HL-60 (cell line): ENCODE data around the gene ARL8A.

Experiments used
- CTCF ChIP-seq: IDR thresholded peaks from one replicate; pipeline ENCODE4 v1.5.1; 2011; ENCODE audit warnings: low read length, control low read depth, inconsistent platforms; ENCODE audit not compliant: insufficient read depth
- POLR2AphosphoS5 ChIP-seq: IDR thresholded peaks from 2 replicates; pipeline ENCODE4 v1.6.1; 2012; ENCODE audit warnings: low read depth
- SPI1 ChIP-seq: IDR thresholded peaks from 2 replicates; pipeline ENCODE4 v1.6.1; 2012; ENCODE audit warnings: low read depth, mild to moderate bottlenecking, borderline replicate concordance
- TF ChIP-seq, protein P1 (sequence below): IDR thresholded peaks from 2 replicates; pipeline ENCODE4 v1.6.1; 2012; ENCODE audit warnings: low read depth; ENCODE audit not compliant: insufficient replicate concordance

DNA sequence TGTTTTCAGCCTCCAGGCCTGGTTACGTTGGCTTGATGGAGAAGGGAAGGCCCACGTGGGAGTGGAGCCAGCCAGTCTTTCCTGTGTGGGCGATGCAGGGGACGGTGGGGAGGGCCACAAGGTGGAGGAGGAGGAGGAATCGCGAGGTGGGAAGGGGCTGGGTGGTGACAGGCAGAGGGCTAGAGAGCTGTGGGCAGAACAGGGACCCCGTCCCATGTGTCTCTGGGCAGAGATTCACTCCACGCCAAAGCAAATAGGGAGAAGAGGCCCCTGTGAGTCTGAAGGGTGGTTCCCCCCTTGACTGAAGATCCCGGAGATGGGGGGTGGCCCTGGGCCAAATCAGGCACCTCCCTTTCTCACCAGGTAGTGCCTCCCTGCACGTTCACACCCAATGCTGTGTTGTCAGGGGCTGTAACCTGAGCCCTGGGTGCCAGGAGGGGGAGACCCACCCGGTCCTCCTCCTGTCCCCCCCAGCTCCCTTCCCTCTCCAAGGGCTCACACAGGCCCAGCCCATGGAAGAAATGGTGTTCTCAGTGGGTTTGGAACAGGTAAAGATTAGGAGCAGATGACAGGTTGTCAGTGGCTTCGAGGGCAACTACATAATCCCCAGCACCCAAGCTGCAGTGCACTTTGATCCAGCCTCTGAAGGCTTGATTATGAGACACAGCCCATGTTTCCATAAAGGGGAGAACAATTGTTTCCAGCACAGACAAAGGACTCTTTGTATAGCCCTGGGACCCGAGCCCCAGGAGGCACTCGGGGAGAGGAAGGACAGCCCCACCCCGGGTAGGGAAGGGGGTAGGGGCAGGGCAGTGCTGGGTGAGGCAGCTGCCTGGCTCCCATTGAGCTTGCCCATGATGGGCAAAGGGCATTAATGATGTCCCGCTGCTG, 59.5 kb downstream of the ARL8A start:
- TF ChIP-seq CTCF = no peak
- TF ChIP-seq SPI1 = no peak
- no peak for TF ChIP-seq POLR2AphosphoS5
- TF ChIP-seq, protein P1, sequence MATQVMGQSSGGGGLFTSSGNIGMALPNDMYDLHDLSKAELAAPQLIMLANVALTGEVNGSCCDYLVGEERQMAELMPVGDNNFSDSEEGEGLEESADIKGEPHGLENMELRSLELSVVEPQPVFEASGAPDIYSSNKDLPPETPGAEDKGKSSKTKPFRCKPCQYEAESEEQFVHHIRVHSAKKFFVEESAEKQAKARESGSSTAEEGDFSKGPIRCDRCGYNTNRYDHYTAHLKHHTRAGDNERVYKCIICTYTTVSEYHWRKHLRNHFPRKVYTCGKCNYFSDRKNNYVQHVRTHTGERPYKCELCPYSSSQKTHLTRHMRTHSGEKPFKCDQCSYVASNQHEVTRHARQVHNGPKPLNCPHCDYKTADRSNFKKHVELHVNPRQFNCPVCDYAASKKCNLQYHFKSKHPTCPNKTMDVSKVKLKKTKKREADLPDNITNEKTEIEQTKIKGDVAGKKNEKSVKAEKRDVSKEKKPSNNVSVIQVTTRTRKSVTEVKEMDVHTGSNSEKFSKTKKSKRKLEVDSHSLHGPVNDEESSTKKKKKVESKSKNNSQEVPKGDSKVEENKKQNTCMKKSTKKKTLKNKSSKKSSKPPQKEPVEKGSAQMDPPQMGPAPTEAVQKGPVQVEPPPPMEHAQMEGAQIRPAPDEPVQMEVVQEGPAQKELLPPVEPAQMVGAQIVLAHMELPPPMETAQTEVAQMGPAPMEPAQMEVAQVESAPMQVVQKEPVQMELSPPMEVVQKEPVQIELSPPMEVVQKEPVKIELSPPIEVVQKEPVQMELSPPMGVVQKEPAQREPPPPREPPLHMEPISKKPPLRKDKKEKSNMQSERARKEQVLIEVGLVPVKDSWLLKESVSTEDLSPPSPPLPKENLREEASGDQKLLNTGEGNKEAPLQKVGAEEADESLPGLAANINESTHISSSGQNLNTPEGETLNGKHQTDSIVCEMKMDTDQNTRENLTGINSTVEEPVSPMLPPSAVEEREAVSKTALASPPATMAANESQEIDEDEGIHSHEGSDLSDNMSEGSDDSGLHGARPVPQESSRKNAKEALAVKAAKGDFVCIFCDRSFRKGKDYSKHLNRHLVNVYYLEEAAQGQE = no peak
